Neutrophil (primary cell): ENCODE data around the gene FKBP2.

Experiments
- H3K27ac ChIP-seq: fragments of 200-600 bp; sonication (generic); 2 replicates; pipeline ENCODE4 v1.5.1; 2016; ENCODE audit warnings: mild to moderate bottlenecking, moderate library complexity
- H3K27me3 ChIP-seq: fragments of 200-600 bp; sonication (generic); 2 replicates; pipeline ENCODE4 v1.6.0; 2016; ENCODE audit warnings: mild to moderate bottlenecking
- H3K36me3 ChIP-seq: fragments of 200-600 bp; sonication (generic); 2 replicates; pipeline ENCODE4 v1.5.1; 2017
- H3K4me1 ChIP-seq, 2 experiments: fragments of 200-600 bp in 1 of 2; sonication (generic) in 1 of 2; 1 replicate in 1 of 2; 2 replicates in 1 of 2; pipeline versions ENCODE4 v1.5.1 to v1.6.1; 2013 to 2016; ENCODE audit warnings: low read depth in 1 of 2, low read length in 1 of 2, mild to moderate bottlenecking in 1 of 2, moderate library complexity in 1 of 2; ENCODE audit not compliant: control insufficient read depth in 1 of 2, insufficient read depth in 1 of 2
- H3K4me3 ChIP-seq, 2 experiments: fragments of 200-600 bp in 1 of 2; sonication (generic) in 1 of 2; 1 replicate in 1 of 2; 2 replicates in 1 of 2; pipeline ENCODE4 v1.5.1; 2013 to 2016; ENCODE audit warnings: low read depth in 1 of 2, low read length in 1 of 2, mild to moderate bottlenecking in 1 of 2, moderate library complexity in 1 of 2
- H3K9me3 ChIP-seq: fragments of 200-600 bp; sonication (generic); 2 replicates; pipeline ENCODE4 v1.5.1; 2016
- TF ChIP-seq, protein P1 (sequence below): fragments of 200-600 bp; sonication (generic); IDR thresholded peaks from 2 replicates; pipeline ENCODE4 v1.5.1; 2016; ENCODE audit warnings: antibody characterized with exemption

The FKBP2 gene

GRCh38 chr11:64224891-64225607, 15.8 kb upstream of the FKBP2 start:
- Histone ChIP-seq H3K4me3 (peak overlapping the region; percentile 75 to 84), H3K4me1 (peaks cover 35 to 38% of the 10 kb centered on the region in 2 experiments), H3K9me3 (no peaks in the 10 kb centered on the region), H3K27ac (peak overlapping the region; percentile 85), H3K27me3 (no peaks in the 10 kb centered on the region), H3K36me3 (peaks cover 46% of the 10 kb centered on the region)
- TF ChIP-seq, protein P1, sequence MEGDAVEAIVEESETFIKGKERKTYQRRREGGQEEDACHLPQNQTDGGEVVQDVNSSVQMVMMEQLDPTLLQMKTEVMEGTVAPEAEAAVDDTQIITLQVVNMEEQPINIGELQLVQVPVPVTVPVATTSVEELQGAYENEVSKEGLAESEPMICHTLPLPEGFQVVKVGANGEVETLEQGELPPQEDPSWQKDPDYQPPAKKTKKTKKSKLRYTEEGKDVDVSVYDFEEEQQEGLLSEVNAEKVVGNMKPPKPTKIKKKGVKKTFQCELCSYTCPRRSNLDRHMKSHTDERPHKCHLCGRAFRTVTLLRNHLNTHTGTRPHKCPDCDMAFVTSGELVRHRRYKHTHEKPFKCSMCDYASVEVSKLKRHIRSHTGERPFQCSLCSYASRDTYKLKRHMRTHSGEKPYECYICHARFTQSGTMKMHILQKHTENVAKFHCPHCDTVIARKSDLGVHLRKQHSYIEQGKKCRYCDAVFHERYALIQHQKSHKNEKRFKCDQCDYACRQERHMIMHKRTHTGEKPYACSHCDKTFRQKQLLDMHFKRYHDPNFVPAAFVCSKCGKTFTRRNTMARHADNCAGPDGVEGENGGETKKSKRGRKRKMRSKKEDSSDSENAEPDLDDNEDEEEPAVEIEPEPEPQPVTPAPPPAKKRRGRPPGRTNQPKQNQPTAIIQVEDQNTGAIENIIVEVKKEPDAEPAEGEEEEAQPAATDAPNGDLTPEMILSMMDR, result no peak

DNA sequence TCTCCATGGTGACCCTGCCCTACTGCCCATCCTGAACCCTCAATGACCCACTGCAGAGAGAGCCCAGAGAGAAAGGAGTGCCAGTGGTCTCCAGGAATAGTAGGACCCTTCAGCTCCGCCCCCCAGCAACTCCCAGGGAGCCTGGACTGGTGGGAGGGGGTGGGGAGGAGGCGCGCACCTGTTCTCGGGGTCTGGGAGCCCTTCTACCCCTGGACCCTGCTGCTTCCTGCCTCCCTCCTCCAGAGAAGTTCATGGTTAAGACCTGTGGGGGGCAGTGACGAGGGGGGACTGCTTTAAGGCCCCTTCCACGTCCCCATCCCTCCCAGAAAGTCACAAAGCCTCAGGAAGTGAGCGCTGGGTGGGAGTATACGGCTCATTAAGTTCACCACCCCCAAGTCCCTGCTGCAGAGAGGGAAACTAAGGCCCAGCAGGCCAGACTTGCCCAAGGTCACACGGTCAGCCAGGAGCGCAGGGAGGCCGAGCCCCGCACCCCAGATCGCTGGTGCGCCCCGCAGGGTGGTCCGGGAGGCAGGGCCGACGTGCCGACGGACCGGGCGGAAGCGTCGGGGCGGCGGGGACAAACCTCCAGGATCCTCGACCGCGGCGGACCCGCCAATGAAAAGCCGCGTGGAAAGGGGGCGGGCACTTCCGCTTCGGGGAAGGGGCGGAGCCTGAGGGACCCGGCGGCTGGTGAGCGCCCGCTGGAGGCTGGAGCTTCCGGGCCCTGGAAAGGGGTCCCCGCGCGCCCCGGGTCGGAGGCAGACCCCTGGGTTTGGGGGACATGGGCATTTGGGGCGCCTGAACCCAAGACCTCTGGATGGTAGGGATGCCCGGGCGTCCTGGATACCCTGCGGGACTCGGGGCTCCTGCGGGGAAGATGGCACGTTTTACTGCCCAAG, 15.0 kb upstream of the FKBP2 start, which contains the start of the genes NUDT22 and TRPT1:
NUDT22 (plus strand) TSS at position 667 of the 899 bp plus-strand sequence. CDS start 379 bp downstream, outside the sequence.
TRPT1 (minus strand) TSS at position 579 of the 899 bp plus-strand sequence; CDS start at position 253, 326 bp downstream.
- TF ChIP-seq, protein P1, result no peak
- peak within 1 kb of the TSS; percentile 75 to 84 for H3K4me3 ChIP-seq
- H3K27ac ChIP-seq, result peak within 1 kb of the TSS; percentile 85
- H3K9me3 ChIP-seq, result no peaks in the 10 kb centered on the region
- no peaks in the 10 kb centered on the region for H3K27me3 ChIP-seq
- peaks cover 40 to 43% of the 10 kb centered on the region in 2 experiments for H3K4me1 ChIP-seq
- peaks cover 38% of the 10 kb centered on the region for H3K36me3 ChIP-seq

GRCh38 chr11:64226507-64227051, 14.3 kb upstream of the FKBP2 start:
- H3K4me3 ChIP-seq, result peak overlapping the region; percentile 75 to 84
- H3K36me3 ChIP-seq, result peaks cover 31% of the 10 kb centered on the region
- no peaks in the 10 kb centered on the region for H3K9me3 ChIP-seq
- no peaks in the 10 kb centered on the region for H3K27me3 ChIP-seq
- peaks cover 47 to 50% of the 10 kb centered on the region in 2 experiments for H3K4me1 ChIP-seq
- peak overlapping the region; percentile 85 for H3K27ac ChIP-seq
- TF ChIP-seq, protein P1, result no peak

DNA sequence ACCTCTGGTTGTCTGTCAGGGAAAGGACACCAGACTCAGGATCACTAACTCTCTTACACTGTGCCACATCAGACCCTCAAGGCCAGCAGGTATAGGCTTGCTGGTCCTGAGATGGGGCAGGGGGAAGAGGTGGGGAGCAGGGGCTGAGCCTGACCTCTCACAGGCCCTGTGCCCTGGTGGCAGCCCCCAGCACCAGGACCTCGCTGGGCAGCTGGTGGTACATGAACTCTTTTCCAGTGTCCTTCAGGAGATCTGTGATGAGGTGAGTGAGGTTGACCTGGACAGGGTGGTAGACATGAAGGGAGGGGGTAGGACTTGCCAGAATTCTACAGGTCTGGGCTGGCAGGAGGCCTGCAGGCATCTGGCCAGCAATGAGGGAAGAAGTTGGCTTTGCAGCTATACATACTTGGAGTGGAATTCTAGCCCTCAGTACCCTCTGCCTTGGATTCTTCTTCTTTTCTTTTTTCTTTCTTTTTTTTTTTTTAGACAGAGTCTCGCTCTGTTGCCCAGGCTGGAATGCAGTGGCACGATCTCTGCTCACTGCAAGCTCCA, 13.4 kb upstream of the FKBP2 start:
- peaks cover 23% of the 10 kb centered on the region for H3K36me3 ChIP-seq
- peaks cover 56 to 59% of the 10 kb centered on the region in 2 experiments for H3K4me1 ChIP-seq
- TF ChIP-seq, protein P1, result no peak
- H3K4me3 ChIP-seq, result peak overlapping the region; percentile 75 to 84
- H3K27ac ChIP-seq, result peak overlapping the region; percentile 85
- H3K9me3 ChIP-seq, result no peaks in the 10 kb centered on the region
- H3K27me3 ChIP-seq, result no peaks in the 10 kb centered on the region
